HFFc6 (cell line): ENCODE results near the gene CIZ1. TPM values are rescaled to one million over a fixed set of nuclear protein-coding genes. Genes with fewer than 3 reads are reported as not detected.

Experiments
- DNase-seq: peaks from one replicate; pipeline ENCODE4 v3.0.0-alpha.2; 2018
- H3K27ac Mint-ChIP-seq: 2 replicates; pipeline ENCODE4 v1.8.0; 2020; ENCODE audit warnings: mild to moderate bottlenecking, mixed read lengths
- H3K27me3 Mint-ChIP-seq: 2 replicates; pipeline ENCODE4 v1.8.0; 2021; ENCODE audit warnings: mild to moderate bottlenecking, moderate library complexity, mixed read lengths; ENCODE audit not compliant: insufficient read depth
- H3K36me3 Mint-ChIP-seq: 2 replicates; pipeline ENCODE4 v1.8.0; 2021; ENCODE audit warnings: low read depth, mixed read lengths
- H3K4me1 Mint-ChIP-seq: 2 replicates; pipeline ENCODE4 v1.8.0; 2020; ENCODE audit warnings: low read depth, mixed read lengths
- H3K4me3 Mint-ChIP-seq: 2 replicates; pipeline ENCODE4 v1.8.0; 2020; ENCODE audit warnings: mild to moderate bottlenecking, moderate library complexity, mixed read lengths
- H3K9me3 Mint-ChIP-seq: 2 replicates; pipeline ENCODE4 v1.8.0; 2020; ENCODE audit warnings: mild to moderate bottlenecking, mixed read lengths
- total RNA-seq, 6 experiments: library from RNA; stranded (reverse); fragmentation: NEBNext Ultra II Directional; extraction: Animal tissue kit (Norgen Biotek cat#: 25700); gene quantifications; 2 replicates in 1 of 6; 3 replicates in 5 of 6; pipeline ENCODE4 v1.2.3, GENCODE V29; 2021
- TF ChIP-seq, protein P1 (sequence below): fragments of 200-600 bp; sonication (generic); IDR thresholded peaks from 2 replicates; pipeline ENCODE4 v1.5.0; 2021; ENCODE audit warnings: antibody characterized with exemption, mild to moderate bottlenecking

CIZ1 gene
- total RNA-seq, 6 experiments from 2014 or later: 119 to 168 (median 148) TPM

DNA sequence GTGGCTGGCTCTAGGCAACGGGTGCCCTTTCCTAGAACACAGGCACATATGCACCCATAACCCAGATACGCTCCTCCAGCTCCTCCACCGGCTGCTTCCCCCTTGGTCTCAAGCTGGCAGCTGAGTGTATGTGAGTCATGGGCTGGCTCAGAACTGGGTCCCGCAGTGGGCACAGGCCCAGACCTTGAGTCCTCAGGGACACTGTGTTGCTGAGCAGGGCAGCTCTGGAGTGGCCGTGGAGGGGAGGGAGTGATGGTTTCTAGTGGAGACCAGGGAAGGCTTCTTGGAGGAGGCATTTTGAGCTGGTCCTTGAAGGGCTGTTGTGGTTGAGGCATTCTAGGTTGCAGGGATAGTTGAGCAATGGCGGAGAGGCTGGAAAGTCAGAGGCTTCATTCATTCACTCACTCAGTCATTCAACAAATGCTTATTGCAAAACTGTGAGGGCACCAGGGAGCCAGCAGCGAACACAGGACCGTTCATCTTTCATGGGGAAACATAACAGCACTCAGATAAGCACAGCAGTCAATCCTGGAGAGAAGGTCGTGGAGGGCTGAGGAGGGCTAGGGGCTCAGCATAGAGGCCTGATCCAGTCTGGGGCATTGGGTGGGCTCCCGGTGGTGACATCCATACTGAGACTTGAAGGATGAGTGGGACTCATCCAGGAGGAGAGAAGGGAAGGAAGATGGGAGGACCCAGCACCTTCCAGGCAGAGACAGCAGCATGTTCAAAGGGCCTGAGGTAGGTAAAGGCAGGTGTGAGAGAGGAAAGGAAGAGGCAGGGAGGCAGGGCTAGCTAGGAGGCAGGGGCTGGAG, 29.0 kb downstream of the CIZ1 start:
- no peak for DNase-seq
- Mint-ChIP-seq H3K4me3 (no peak overlapping the region), H3K9me3 (no peaks in the 10 kb centered on the region), H3K27ac (peak overlapping the region; percentile 54; the same call in 1 of the 2 replicates), H3K4me1 (peaks cover 15% of the 10 kb centered on the region; the same call in 1 of the 2 replicates), H3K36me3 (peaks cover 14% of the 10 kb centered on the region), H3K27me3 (peaks cover 2% of the 10 kb centered on the region; the same call in 1 of the 2 replicates)
- TF ChIP-seq, protein P1, sequence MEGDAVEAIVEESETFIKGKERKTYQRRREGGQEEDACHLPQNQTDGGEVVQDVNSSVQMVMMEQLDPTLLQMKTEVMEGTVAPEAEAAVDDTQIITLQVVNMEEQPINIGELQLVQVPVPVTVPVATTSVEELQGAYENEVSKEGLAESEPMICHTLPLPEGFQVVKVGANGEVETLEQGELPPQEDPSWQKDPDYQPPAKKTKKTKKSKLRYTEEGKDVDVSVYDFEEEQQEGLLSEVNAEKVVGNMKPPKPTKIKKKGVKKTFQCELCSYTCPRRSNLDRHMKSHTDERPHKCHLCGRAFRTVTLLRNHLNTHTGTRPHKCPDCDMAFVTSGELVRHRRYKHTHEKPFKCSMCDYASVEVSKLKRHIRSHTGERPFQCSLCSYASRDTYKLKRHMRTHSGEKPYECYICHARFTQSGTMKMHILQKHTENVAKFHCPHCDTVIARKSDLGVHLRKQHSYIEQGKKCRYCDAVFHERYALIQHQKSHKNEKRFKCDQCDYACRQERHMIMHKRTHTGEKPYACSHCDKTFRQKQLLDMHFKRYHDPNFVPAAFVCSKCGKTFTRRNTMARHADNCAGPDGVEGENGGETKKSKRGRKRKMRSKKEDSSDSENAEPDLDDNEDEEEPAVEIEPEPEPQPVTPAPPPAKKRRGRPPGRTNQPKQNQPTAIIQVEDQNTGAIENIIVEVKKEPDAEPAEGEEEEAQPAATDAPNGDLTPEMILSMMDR: no peak

DNA sequence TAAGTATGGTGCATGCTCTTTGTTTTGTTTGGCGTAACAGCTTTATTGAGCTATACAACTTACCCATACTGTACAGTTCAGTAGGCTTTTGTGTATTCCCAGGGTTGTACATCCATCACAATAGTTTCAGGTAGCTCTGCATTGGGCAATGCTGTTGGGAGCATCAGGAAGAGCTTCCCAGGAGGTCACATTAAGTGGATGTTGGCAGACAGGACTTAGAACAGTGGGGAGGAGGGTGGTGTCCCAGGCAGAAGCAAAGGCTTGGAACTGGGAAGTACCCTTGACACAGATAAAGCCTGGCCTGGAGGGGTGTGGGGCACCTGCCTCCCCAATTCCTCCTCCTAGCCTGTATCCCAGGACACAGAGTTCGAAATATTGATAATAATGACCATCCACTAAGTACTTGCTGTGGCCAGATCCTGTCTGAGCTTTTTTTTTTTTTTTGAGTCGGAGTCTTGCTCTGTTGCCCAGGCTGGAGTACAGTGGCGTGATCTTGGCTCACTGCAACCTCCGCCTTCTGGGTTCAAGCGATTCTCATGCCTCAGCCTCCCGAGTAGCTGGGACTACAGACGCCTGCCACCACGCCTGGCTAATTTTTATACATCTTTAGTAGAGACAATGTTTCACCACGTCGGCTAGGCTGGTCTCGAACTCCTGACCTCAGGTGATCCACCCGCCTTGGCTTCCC, 30.0 kb downstream of the CIZ1 start:
- H3K36me3 Mint-ChIP-seq: peaks cover 14% of the 10 kb centered on the region
- DNase-seq: no peak
- H3K4me1 Mint-ChIP-seq: peaks cover 15% of the 10 kb centered on the region; the same call in 1 of the 2 replicates
- peak overlapping the region; percentile 80 for H3K4me3 Mint-ChIP-seq
- no peak overlapping the region for H3K27ac Mint-ChIP-seq
- H3K27me3 Mint-ChIP-seq: no peaks in the 10 kb centered on the region
- TF ChIP-seq, protein P1: no peak
- no peaks in the 10 kb centered on the region for H3K9me3 Mint-ChIP-seq

DNA sequence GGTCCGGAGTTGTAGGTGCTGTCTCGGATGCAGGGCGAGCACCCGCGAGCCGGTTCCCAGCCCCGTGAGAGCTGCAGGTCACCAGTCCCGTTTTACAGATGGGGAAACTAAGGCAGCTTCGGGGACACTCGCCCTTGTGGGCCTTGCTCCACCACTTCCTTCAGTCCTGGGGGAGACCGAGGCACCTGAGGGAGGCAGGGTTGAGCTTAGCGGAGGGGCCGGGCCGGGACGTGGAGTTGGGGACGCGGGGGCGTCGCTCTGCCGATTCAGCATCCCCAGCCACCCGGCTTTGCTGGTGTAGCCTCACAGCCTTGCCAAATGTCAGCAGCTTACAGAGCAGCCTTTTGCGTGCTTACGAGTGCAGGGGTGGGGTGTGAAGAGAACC, 30.8 kb downstream of the CIZ1 start:
- Mint-ChIP-seq H3K36me3 (peaks cover 14% of the 10 kb centered on the region), H3K27me3 (peaks cover 3% of the 10 kb centered on the region; the same call in 1 of the 2 replicates), H3K4me3 (peak overlapping the region; percentile 80), H3K4me1 (peaks cover 15% of the 10 kb centered on the region; the same call in 1 of the 2 replicates), H3K27ac (no peak overlapping the region; the same call in 1 of the 2 replicates), H3K9me3 (no peaks in the 10 kb centered on the region)
- TF ChIP-seq, protein P1: no peak
- peak; percentile 8 for DNase-seq

DNA sequence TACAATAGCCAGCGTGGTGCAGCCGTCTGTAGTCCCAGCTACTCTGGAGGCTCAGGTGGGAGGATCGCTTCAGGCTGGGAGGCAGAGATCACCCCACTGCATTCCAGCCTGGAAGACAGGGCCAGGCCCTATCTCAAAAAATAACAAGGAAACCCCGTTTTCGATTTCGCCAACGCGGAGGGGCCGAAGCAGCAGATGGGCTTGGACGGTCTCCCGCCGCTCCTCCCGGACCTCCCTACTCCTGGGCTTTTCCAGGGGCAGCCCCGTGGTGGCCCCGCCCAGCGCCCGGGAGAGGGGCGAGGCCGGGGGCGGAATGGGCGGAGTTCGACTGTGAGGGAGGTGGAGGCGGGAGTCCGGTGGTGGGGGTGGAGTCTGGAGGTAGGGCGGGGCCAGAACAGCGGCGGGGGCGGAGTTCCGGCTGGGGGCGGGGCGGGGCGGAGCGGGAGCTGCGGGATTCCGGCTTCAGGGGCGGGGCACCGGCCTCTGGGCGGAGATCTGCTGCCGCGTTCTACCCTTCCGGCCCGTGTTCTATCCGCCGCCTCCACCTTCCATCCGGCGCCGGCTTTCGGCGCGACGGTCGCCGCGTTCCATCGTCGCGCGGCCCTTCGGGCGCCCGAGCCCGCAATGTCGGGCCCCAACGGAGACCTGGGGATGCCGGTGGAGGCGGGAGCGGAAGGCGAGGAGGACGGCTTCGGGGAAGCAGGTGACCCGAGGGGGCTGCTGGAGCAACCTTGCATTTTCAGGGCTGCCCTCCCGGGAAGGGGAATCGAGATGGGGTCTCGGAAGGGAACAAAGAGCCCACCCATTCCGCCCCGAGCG, 31.4 kb downstream of the CIZ1 start, which contains the start of gene BBLN:
Gene BBLN, plus strand, starts transcription at position 482 of the 819 bp plus-strand sequence. Its CDS starts 143 bp downstream, at position 625.
- no peaks in the 10 kb centered on the region for H3K9me3 Mint-ChIP-seq
- peak within 1 kb of the TSS; percentile 36 for H3K27ac Mint-ChIP-seq
- peaks cover 14% of the 10 kb centered on the region for H3K36me3 Mint-ChIP-seq
- peak; percentile 83 for DNase-seq
- peak within 1 kb of the TSS; percentile 80 for H3K4me3 Mint-ChIP-seq
- TF ChIP-seq, protein P1: no peak
- H3K27me3 Mint-ChIP-seq: peaks cover 8% of the 10 kb centered on the region
- peaks cover 15% of the 10 kb centered on the region; the same call in 1 of the 2 replicates for H3K4me1 Mint-ChIP-seq

DNA sequence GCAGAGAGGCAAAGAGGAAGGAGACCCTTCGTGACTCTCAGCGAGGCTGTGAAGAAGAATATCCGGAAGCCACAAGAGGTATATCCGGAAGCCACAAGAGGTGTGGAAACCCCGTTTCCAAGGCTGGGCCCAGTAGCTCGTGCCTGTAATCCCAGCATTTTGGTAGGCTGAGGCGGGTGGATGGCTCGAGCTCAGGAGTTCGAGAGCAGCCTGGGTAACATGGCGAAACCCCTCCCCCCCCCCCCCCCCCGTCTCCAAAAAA, 31.9 kb downstream of the CIZ1 start:
- Mint-ChIP-seq H3K36me3 (peaks cover 14% of the 10 kb centered on the region), H3K4me1 (peaks cover 15% of the 10 kb centered on the region; the same call in 1 of the 2 replicates), H3K9me3 (no peaks in the 10 kb centered on the region), H3K4me3 (peak overlapping the region; percentile 69), H3K27me3 (peaks cover 8% of the 10 kb centered on the region), H3K27ac (no peak overlapping the region)
- TF ChIP-seq, protein P1: no peak
- DNase-seq: no peak
